Tongue (tissue), 2 donors: ENCODE data around the gene NCK2. TPM values are rescaled to one million over a fixed set of nuclear protein-coding genes. Genes with fewer than 3 reads are reported as not detected.
A peak's percentile ranks its signal among the peaks of the same experiment; 100 is the strongest.

Experiments
- DNase-seq: peaks from one replicate; pipeline ENCODE4 v3.0.0-alpha.2; 2015
- total RNA-seq: library from RNA; depleted of rRNA; stranded (reverse); fragments of >200 nt; gene quantifications from one replicate; pipeline ENCODE4 v1.2.3, GENCODE V29; 2014

Gene NCK2
- total RNA-seq, 1 donor from 2014 or later = 70.8 TPM

GRCh38 chr2:105926960-105927678 lies 182.4 kb downstream of the NCK2 start:
- DNase-seq = no peak

GRCh38 chr2:105928086-105928485 lies 183.4 kb downstream of the NCK2 start:
- DNase-seq = no peak

GRCh38 chr2:105928563-105928962 lies 183.9 kb downstream of the NCK2 start:
- DNase-seq = no peak

- DNase-seq = peak; percentile 52
Observed at GRCh38 chr2:105929516-105929915, 184.8 kb downstream of the NCK2 start.

GRCh38 chr2:105932582-105932981 lies 187.9 kb downstream of the NCK2 start:
- DNase-seq = no peak

GRCh38 chr2:105933906-105934305 lies 189.2 kb downstream of the NCK2 start:
- no peak for DNase-seq

- DNase-seq = peak; percentile 46
Observed at GRCh38 chr2:105934467-105934866, 189.8 kb downstream of the NCK2 start.

- peak; percentile 33 for DNase-seq
Observed at GRCh38 chr2:105935063-105935462, 190.4 kb downstream of the NCK2 start.

GRCh38 chr2:105936954-105937353 lies 192.2 kb downstream of the NCK2 start:
- DNase-seq = no peak

- DNase-seq = no peak
Observed at GRCh38 chr2:105937498-105938097, 192.9 kb downstream of the NCK2 start.
